ENCODE data around the gene NTRK2. TPM values are rescaled to one million over a fixed set of nuclear protein-coding genes. Genes with fewer than 3 reads are reported as not detected.

Gene NTRK2
- total and polyA plus RNA-seq, 10 of the 15 experiments (the other 5 are each of a cell fraction or from before 2014, with no cell fraction given), result 0.42 to 4.6 (median 0.65) TPM

DNA sequence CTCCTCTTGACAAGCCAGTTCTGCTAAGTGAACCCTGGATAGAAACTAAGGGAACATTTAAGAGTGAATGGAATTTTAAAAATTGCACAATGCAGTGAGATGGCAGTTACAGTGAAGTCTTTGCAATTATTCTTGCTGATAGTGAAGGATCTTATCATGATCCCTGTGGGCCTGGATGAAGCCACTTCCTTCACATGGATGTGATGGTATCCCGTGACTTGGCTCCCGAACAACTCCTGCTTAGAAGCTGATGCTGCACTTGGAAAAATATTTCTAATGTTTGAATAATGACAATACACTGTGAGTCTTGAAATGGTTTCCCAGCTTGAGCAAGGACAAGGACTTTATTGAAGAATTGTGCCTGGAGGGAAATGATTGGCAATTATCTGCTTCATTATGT, 49.2 kb upstream of the NTRK2 start:
- H3K79me2 ChIP-seq (ENCODE audit: control insufficient read depth, insufficient read depth, low read length), result no peaks in the 10 kb centered on the region
- H3K9me3 ChIP-seq (replicated peaks; ENCODE audit: control insufficient read depth, insufficient read depth, low read length), result no peaks in the 10 kb centered on the region
- no peaks in the 10 kb centered on the region for H3K4me1 ChIP-seq (ENCODE audit: control insufficient read depth, insufficient read depth, low read length)
- 73% methylated on average over 2 of the region's 2 CpGs for WGBS (ENCODE audit: insufficient coverage, insufficient replicate concordance, low lambda C conversion rate, missing lambda C conversion rate)
- no peak for TF ChIP-seq ZNF24 (IDR thresholded peaks at IDR 0.05)
- TF ChIP-seq ZSCAN29 (IDR thresholded peaks at IDR 0.05), result no peak
- no peak for TF ChIP-seq HCFC1 (IDR thresholded peaks at IDR 0.05; ENCODE audit: low read length)
- no peak for TF ChIP-seq BMI1 (IDR thresholded peaks at IDR 0.05; ENCODE audit: borderline replicate concordance)
- no peak for TF ChIP-seq CREM (IDR thresholded peaks at IDR 0.05; ENCODE audit: low read depth)
- no peak for TF ChIP-seq POLR2A (IDR thresholded peaks at IDR 0.05; ENCODE audit: low read depth, low read length)
- TF ChIP-seq, protein P1, sequence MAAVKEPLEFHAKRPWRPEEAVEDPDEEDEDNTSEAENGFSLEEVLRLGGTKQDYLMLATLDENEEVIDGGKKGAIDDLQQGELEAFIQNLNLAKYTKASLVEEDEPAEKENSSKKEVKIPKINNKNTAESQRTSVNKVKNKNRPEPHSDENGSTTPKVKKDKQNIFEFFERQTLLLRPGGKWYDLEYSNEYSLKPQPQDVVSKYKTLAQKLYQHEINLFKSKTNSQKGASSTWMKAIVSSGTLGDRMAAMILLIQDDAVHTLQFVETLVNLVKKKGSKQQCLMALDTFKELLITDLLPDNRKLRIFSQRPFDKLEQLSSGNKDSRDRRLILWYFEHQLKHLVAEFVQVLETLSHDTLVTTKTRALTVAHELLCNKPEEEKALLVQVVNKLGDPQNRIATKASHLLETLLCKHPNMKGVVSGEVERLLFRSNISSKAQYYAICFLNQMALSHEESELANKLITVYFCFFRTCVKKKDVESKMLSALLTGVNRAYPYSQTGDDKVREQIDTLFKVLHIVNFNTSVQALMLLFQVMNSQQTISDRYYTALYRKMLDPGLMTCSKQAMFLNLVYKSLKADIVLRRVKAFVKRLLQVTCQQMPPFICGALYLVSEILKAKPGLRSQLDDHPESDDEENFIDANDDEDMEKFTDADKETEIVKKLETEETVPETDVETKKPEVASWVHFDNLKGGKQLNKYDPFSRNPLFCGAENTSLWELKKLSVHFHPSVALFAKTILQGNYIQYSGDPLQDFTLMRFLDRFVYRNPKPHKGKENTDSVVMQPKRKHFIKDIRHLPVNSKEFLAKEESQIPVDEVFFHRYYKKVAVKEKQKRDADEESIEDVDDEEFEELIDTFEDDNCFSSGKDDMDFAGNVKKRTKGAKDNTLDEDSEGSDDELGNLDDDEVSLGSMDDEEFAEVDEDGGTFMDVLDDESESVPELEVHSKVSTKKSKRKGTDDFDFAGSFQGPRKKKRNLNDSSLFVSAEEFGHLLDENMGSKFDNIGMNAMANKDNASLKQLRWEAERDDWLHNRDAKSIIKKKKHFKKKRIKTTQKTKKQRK (IDR thresholded peaks at IDR 0.05; ENCODE audit: low read depth, low read length), result no peak
- no peak for TF ChIP-seq SMARCA5 (IDR thresholded peaks at IDR 0.05)
- TF ChIP-seq, protein P2, sequence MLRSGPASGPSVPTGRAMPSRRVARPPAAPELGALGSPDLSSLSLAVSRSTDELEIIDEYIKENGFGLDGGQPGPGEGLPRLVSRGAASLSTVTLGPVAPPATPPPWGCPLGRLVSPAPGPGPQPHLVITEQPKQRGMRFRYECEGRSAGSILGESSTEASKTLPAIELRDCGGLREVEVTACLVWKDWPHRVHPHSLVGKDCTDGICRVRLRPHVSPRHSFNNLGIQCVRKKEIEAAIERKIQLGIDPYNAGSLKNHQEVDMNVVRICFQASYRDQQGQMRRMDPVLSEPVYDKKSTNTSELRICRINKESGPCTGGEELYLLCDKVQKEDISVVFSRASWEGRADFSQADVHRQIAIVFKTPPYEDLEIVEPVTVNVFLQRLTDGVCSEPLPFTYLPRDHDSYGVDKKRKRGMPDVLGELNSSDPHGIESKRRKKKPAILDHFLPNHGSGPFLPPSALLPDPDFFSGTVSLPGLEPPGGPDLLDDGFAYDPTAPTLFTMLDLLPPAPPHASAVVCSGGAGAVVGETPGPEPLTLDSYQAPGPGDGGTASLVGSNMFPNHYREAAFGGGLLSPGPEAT (IDR thresholded peaks at IDR 0.05; ENCODE audit: low read depth), result no peak
- TF ChIP-seq TCF7 (IDR thresholded peaks at IDR 0.05; ENCODE audit: borderline replicate concordance), result no peak
- TF ChIP-seq HDGF (IDR thresholded peaks at IDR 0.05), result no peak
- no peak for TF ChIP-seq TCF3 (IDR thresholded peaks at IDR 0.05; ENCODE audit: borderline replicate concordance, insufficient read depth, low read depth, low read length)
- TF ChIP-seq, protein P3, sequence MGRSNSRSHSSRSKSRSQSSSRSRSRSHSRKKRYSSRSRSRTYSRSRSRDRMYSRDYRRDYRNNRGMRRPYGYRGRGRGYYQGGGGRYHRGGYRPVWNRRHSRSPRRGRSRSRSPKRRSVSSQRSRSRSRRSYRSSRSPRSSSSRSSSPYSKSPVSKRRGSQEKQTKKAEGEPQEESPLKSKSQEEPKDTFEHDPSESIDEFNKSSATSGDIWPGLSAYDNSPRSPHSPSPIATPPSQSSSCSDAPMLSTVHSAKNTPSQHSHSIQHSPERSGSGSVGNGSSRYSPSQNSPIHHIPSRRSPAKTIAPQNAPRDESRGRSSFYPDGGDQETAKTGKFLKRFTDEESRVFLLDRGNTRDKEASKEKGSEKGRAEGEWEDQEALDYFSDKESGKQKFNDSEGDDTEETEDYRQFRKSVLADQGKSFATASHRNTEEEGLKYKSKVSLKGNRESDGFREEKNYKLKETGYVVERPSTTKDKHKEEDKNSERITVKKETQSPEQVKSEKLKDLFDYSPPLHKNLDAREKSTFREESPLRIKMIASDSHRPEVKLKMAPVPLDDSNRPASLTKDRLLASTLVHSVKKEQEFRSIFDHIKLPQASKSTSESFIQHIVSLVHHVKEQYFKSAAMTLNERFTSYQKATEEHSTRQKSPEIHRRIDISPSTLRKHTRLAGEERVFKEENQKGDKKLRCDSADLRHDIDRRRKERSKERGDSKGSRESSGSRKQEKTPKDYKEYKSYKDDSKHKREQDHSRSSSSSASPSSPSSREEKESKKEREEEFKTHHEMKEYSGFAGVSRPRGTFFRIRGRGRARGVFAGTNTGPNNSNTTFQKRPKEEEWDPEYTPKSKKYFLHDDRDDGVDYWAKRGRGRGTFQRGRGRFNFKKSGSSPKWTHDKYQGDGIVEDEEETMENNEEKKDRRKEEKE (IDR thresholded peaks at IDR 0.05), result no peak
- CTCF ChIA-PET, result no interaction called here
- ATAC-seq (no peak), FAIRE-seq (no peak), DNase-seq (ENCODE audit: low read depth, low spot score) (no peak)
- SMC1A ChIA-PET (ENCODE audit: uncharacterized antibody, unreplicated experiment), result no interaction called here
- RAD21 ChIA-PET (ENCODE audit: unreplicated experiment), result no interaction called here
- no peaks in the 10 kb centered on the region for H4K20me1 ChIP-seq (ENCODE audit: control insufficient read depth, insufficient read depth)
- no peaks in the 10 kb centered on the region for H3K36me3 ChIP-seq (ENCODE audit: control insufficient read depth in 2 of 2, insufficient read depth in 2 of 2, low read length in 1 of 2)
- in situ Hi-C loops (cut with MboI) (no loop called here), intact Hi-C loops (cut with micrococcal nuclease; ENCODE audit: unreplicated experiment) (no loop called here)
- no peak overlapping the region for H3K27ac ChIP-seq (ENCODE audit: control insufficient read depth, insufficient read depth)
- POLR2A ChIA-PET, result interaction anchor here (0.5 kb wide), 1 partner anchor 39 kb away, joined by 3 read pairs; no protein-coding TSS in a partner anchor
- no peak overlapping the region for H3K4me2 ChIP-seq (ENCODE audit: control insufficient read depth, insufficient read depth)
- no peak overlapping the region for H3K4me3 ChIP-seq
- no peaks in the 10 kb centered on the region for H3K27me3 ChIP-seq (replicated peaks in 1 of 2; ENCODE audit: control insufficient read depth in 2 of 2, insufficient read depth in 2 of 2, low read length in 1 of 2)
- BruUV-seq (replicated peaks), result no TSS peak
- no peak overlapping the region for H3K9ac ChIP-seq (ENCODE audit: control insufficient read depth, insufficient read depth, low read length)
- no peak overlapping the region for H2AFZ ChIP-seq (ENCODE audit: control insufficient read depth, low read depth, low read length)
